ENCODE measurements around the gene UQCC3. TPM values are rescaled to one million over a fixed set of nuclear protein-coding genes. Genes with fewer than 3 reads are reported as not detected.
"Not testable (repeated sequence)": the region's sequence is repeated elsewhere in the genome, so short reads cannot be mapped to it uniquely, and the experiment has no call there.

UQCC3 gene
- total RNA-seq, 2 donors from 2014 or later, result 13.9 to 23.2 TPM

GRCh38 chr11:62648967-62649364, 22.5 kb upstream of the UQCC3 start:
- no peak for TF ChIP-seq CTCF (IDR thresholded peaks at IDR 0.05)
- Histone ChIP-seq H3K27ac (no peak overlapping the region), H3K4me3 (no peak overlapping the region), H3K27me3 (no peaks in the 10 kb centered on the region), H3K9me3 (no peaks in the 10 kb centered on the region), H3K36me3 (no peaks in the 10 kb centered on the region), H3K9ac (ENCODE audit: low read depth in 2 of 2, low read length in 2 of 2) (no peak overlapping the region), H3K4me1 (peaks cover 20% of the 10 kb centered on the region)
- no peak for DNase-seq
- intact Hi-C loops (cut with DNase I), result no loop called here

- no peak overlapping the region for H3K9ac ChIP-seq (ENCODE audit: low read depth in 2 of 2, low read length in 2 of 2)
Observed at GRCh38 chr11:62649486-62649885, 22.0 kb upstream of the UQCC3 start.

GRCh38 chr11:62650283-62650682, 21.2 kb upstream of the UQCC3 start:
- H3K27ac ChIP-seq; H3K4me3 ChIP-seq; DNase-seq; H3K36me3 ChIP-seq; H3K9ac ChIP-seq (ENCODE audit: low read depth in 2 of 2, low read length in 2 of 2); H3K27me3 ChIP-seq; intact Hi-C loops (cut with DNase I); H3K9me3 ChIP-seq: not testable (repeated sequence)
- peaks cover 16% of the 10 kb centered on the region for H3K4me1 ChIP-seq

More at GRCh38 chr11:62649486-62649885, 22.0 kb upstream of the UQCC3 start:
- Histone ChIP-seq H3K4me3 (no peak overlapping the region), H3K36me3 (no peaks in the 10 kb centered on the region), H3K27me3 (no peaks in the 10 kb centered on the region), H3K9me3 (no peaks in the 10 kb centered on the region), H3K4me1 (peaks cover 20% of the 10 kb centered on the region), H3K27ac (no peak overlapping the region)
- intact Hi-C loops (cut with DNase I), result no loop called here
- no peak for DNase-seq
- TF ChIP-seq CTCF (IDR thresholded peaks at IDR 0.05), result no peak

GRCh38 chr11:62652161-62653006, 19.1 kb upstream of the UQCC3 start:
- H3K36me3 ChIP-seq, result no peaks in the 10 kb centered on the region
- no peaks in the 10 kb centered on the region for H3K27me3 ChIP-seq
- H3K9me3 ChIP-seq, result no peaks in the 10 kb centered on the region
- peak overlapping the region; percentile 96 for H3K4me3 ChIP-seq
- peak overlapping the region; percentile 92 for H3K27ac ChIP-seq
- no peak for TF ChIP-seq CTCF (IDR thresholded peaks at IDR 0.05)
- DNase-seq, result no peak
- H3K9ac ChIP-seq (ENCODE audit: low read depth in 2 of 2, low read length in 2 of 2), result peak overlapping the region; percentile 94 to 98
- intact Hi-C loops (cut with DNase I), result no loop called here
- peaks cover 9% of the 10 kb centered on the region for H3K4me1 ChIP-seq

- intact Hi-C loops (cut with DNase I), result no loop called here
- no peaks in the 10 kb centered on the region for H3K36me3 ChIP-seq
- no peak for DNase-seq
Observed at GRCh38 chr11:62654297-62654696, 17.2 kb upstream of the UQCC3 start.

More at GRCh38 chr11:62654297-62654696, 17.2 kb upstream of the UQCC3 start:
- Histone ChIP-seq H3K27me3 (no peaks in the 10 kb centered on the region), H3K4me3 (no peak overlapping the region), H3K9me3 (no peaks in the 10 kb centered on the region), H3K27ac (no peak overlapping the region), H3K9ac (ENCODE audit: low read depth in 2 of 2, low read length in 2 of 2) (no peak overlapping the region), H3K4me1 (peaks cover 9% of the 10 kb centered on the region)
- no peak for TF ChIP-seq CTCF (IDR thresholded peaks at IDR 0.05)
